GM21360 (cell line): ENCODE measurements around the gene FAP.

Experiments
- ATAC-seq: cut with Tn5 transposase; IDR thresholded peaks from one replicate; pipeline ENCODE4 v1.9.1; 2021; ENCODE audit warnings: mild to moderate bottlenecking, moderate library complexity; ENCODE audit not compliant: unreplicated experiment

The FAP gene

GRCh38 chr2:162243294-162243693, at the start of gene FAP:
FAP (minus strand) TSS chr2:162243445; CDS start chr2:162243327, 118 bp downstream.
- ATAC-seq, result no peak

GRCh38 chr2:162291748-162292147, 48.5 kb upstream of the FAP start:
- ATAC-seq, result no peak

- ATAC-seq, result no peak
Observed at GRCh38 chr2:162282765-162283425, 39.6 kb upstream of the FAP start.

GRCh38 chr2:162280654-162281053, 37.4 kb upstream of the FAP start:
- no peak for ATAC-seq

- ATAC-seq, result no peak
Observed at GRCh38 chr2:162277381-162277780, 34.1 kb upstream of the FAP start.

- no peak for ATAC-seq
Observed at GRCh38 chr2:162267996-162268395, 24.8 kb upstream of the FAP start.

- no peak for ATAC-seq
Observed at GRCh38 chr2:162267496-162267895, 24.3 kb upstream of the FAP start.

- ATAC-seq, result no peak
Observed at GRCh38 chr2:162266460-162266760, 23.2 kb upstream of the FAP start.

- no peak for ATAC-seq
Observed at GRCh38 chr2:162265666-162266459, 22.6 kb upstream of the FAP start.

GRCh38 chr2:162261032-162261945, 18.0 kb upstream of the FAP start:
- peak; percentile 47 for ATAC-seq

- no peak for ATAC-seq
Observed at GRCh38 chr2:162258686-162259085, 15.4 kb upstream of the FAP start.

GRCh38 chr2:162258169-162258568, 14.9 kb upstream of the FAP start:
- no peak for ATAC-seq

- ATAC-seq, result no peak
Observed at GRCh38 chr2:162257425-162257824, 14.2 kb upstream of the FAP start.

- ATAC-seq, result no peak
Observed at GRCh38 chr2:162256591-162256991, 13.3 kb upstream of the FAP start.

- no peak for ATAC-seq
Observed at GRCh38 chr2:162254236-162254871, 11.1 kb upstream of the FAP start.

- ATAC-seq, result no peak
Observed at GRCh38 chr2:162253435-162253834, 10.2 kb upstream of the FAP start.

GRCh38 chr2:162252153-162252552, 8.9 kb upstream of the FAP start:
- ATAC-seq, result no peak

GRCh38 chr2:162245781-162246180, 2.5 kb upstream of the FAP start:
- no peak for ATAC-seq

GRCh38 chr2:162245061-162245460, 1.8 kb upstream of the FAP start:
- ATAC-seq, result no peak

GRCh38 chr2:162244541-162245031, 1.3 kb upstream of the FAP start:
- no peak for ATAC-seq

- no peak for ATAC-seq
Observed at GRCh38 chr2:162243715-162244114, 470 bp upstream of the FAP start.
